ENCODE results near the gene GSTO2.

Gene GSTO2

GRCh38 chr10:104286939-104287338, 18.0 kb downstream of the GSTO2 start:
- no peak for DNase-seq

- DNase-seq = no peak
These were observed 19.4 kb downstream of the GSTO2 start for GRCh38 chr10:104288355-104288754.

GRCh38 chr10:104291439-104291951, 22.5 kb downstream of the GSTO2 start:
- DNase-seq = peak; percentile 86 to 87

GRCh38 chr10:104293011-104293410, 24.0 kb downstream of the GSTO2 start:
- DNase-seq = no peak

GRCh38 chr10:104293781-104294321, 24.9 kb downstream of the GSTO2 start:
- no peak for DNase-seq

GRCh38 chr10:104296687-104297436, 27.9 kb downstream of the GSTO2 start:
- DNase-seq = no peak

GRCh38 chr10:104297697-104298660, 29.0 kb downstream of the GSTO2 start:
- DNase-seq = peak in 1 of 2 donors; percentile 11

- no peak for DNase-seq
These were observed 30.3 kb downstream of the GSTO2 start for GRCh38 chr10:104299031-104299904.

- no peak for DNase-seq
These were observed 31.2 kb downstream of the GSTO2 start for GRCh38 chr10:104300002-104300735.

GRCh38 chr10:104300736-104301292, 31.8 kb downstream of the GSTO2 start:
- DNase-seq = no peak

GRCh38 chr10:104301907-104302690, 33.1 kb downstream of the GSTO2 start:
- no peak for DNase-seq

GRCh38 chr10:104303594-104304355, 34.8 kb downstream of the GSTO2 start:
- peak in 1 of 2 donors; percentile 44 for DNase-seq

GRCh38 chr10:104304356-104304745, 35.4 kb downstream of the GSTO2 start:
- no peak for DNase-seq

- no peak for DNase-seq
These were observed 35.9 kb downstream of the GSTO2 start for GRCh38 chr10:104304927-104305326.

GRCh38 chr10:104306897-104307296, 37.9 kb downstream of the GSTO2 start:
- DNase-seq = no peak

GRCh38 chr10:104307576-104308438, 38.8 kb downstream of the GSTO2 start:
- DNase-seq = no peak

- DNase-seq = peak in 1 of 2 donors; percentile 38
These were observed 39.5 kb downstream of the GSTO2 start for GRCh38 chr10:104308439-104308903.

Data from CD4-positive, alpha-beta T cell treated with Interleukin-1 beta for 1 hour (primary cell).